Measurements from ENCODE around the gene PTPMT1.

PTPMT1 gene

DNA sequence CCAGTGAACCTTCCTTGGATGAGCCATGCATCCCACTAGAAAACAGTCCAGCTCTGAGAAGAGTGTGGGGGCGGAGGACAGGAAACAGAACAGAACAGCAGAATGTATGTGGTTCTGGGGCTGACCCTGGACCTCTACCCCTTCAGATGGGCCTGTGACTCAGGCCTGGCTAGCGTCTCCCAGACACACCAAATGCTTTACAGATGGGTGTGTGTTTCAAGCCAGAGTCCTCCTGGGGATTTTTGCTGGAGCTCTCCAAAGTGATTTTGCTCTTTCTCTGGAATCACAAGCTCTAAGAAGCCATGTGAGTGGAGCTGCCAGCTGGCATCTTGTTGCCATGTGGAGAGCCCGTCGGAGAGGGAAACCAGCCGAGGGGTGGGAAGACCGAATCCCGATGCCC, 42.0 kb downstream of the PTPMT1 start:
- no peak for DNase-seq (ENCODE audit: low read depth)

DNA sequence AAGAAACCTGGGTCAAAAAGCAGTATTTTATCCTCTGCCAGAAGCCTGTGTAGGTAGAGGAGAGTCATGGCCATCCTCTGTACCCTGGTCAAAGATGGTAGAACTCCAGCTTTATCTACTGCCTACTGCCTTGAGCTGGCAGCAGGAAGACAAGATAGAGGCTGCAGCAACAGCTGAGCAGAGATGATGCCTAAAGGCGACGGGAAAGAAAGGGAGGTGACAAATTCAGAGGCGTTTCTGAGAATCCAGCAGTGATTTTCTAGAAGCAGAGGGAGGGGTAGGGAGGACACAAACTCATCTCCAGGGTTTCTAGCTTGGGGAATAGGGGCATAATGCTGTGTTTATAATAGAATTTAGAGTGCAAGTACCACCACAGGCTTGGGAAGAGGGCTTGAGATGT, 44.3 kb downstream of the PTPMT1 start:
- no peak for DNase-seq (ENCODE audit: low read depth)

DNA sequence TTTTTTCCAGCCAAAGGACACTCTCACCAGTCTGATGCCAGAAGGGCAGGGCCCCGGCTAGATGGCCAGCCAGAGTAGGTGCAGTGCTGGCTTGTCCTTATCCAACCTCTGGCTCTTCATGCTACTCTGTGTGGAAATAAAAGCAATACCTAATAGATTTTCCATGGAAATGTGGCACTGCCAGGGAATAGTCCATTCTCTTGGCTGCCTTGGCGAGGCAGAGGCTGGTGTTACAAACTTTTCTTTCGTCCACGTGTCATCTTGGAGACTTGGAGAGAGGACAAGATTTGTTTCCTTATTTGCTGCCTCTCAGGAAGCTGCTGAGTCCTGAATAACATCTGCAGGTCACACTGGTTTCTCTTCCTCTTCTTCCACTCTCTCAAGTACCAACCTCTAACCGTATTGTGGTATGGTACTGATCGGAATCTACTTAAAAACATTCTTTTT, 46.0 kb downstream of the PTPMT1 start:
- no peak for DNase-seq (ENCODE audit: low read depth)

DNA sequence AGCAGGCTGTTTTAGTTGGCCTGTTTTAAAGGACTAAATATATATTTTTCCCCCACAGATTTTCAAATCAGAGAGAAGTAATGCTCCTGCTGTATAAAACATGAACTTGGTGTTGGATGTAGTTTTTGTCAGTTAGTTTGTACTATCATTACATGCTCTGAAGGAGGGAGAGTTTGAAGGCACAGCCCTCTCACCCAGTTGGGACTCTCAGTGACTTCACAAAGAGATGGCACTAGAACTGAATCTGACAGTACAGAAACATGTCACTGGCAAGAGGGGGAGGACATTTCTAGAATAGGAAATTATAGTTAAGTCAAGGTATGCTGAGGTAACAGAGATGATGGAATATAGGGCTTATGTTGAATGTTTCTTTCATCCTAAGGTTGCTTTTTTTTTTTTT, 49.9 kb downstream of the PTPMT1 start:
- DNase-seq (ENCODE audit: low read depth), result no peak

DNA sequence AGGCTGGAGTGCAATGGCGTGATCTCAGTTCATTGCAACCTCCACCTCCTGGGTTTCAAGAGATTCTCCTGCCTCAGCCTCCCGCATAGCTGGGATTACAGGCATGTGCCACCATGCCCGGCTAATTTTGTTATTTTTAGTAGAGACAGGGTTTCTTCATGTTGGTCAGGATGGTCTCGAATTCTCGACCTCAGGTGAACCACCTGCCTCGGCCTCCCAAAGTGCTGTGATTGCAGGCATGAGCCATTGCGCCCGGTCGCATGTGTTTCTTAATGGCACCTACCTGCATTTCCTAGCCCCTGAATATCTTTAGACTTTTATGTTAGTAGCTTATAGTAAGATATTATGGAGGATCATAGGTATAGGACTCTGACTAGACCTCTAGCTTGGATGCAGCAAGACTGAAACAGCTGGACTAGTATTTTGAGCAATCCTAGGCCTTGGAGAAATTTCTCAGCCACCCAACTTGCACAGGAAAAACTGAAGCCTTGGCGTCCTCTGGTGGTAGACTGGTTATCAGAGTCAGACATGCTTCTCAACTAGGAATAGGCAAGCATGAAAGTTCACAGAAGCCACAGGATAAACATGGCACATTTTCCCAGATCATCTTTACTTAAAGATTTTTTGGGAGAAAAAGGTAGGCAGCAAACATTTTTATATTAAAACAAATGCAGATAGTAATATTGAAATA, 51.5 kb downstream of the PTPMT1 start:
- DNase-seq (ENCODE audit: low read depth), result peak; percentile 7

DNA sequence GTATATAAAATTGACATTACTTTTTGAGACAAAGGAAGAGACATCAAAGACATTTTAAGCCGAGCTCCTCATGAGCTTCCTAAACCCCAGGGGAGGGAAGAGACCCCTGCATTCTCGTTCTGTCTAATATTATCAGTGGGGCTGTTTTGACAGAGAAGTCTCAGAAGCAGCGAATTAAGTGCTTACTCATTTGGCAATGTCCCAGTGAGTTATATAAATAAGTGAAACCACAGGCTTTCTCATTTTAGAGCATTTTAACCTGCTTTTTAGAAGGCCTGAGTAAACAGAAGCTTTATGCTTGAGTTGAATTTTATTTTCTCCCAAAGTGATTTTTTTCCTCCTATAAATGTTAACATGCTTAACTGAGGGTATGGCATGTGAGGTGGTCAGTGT, 52.0 kb downstream of the PTPMT1 start:
- no peak for DNase-seq (ENCODE audit: low read depth)

DNA sequence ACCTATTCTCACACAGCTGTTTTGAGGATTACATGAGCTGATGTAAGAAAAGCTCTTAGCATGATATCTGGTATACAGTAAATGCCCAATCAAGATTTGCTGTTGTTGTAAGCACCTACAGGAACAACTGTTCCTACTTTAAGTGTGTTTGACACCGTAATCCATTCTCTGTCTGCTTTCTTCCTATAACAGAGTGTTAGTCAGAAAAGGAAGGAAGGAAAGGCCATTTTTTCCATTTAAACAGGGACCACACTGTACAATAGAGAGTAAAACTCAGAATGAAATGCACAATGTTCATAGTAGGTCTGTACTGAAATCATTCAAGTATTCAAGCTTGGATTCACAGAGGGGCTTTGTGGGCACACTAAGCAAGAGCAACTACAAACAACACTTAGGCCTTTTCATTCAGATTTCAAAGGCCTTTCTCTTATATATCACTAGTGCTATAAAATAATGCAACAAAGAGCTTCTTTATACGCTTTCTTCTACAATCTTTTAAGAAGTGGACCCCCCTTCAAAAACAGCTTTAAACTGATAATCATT, 55.5 kb downstream of the PTPMT1 start:
- DNase-seq (ENCODE audit: low read depth), result no peak

Data from CMK (cell line).